Lung (tissue), 12 donors: ENCODE measurements around the gene DDR1. TPM values are rescaled to one million over a fixed set of nuclear protein-coding genes. Genes with fewer than 3 reads are reported as not detected.

Experiments used
- ATAC-seq: fragments of 200-7000 bp; cut with Tn5 transposase; one replicate; pipeline ENCODE4 v1.9.1; 2020; ENCODE audit warnings: moderate number of reproducible peaks; ENCODE audit not compliant: insufficient read depth, low FRiP score
- DNase-seq, 3 donors: peaks; one replicate each; pipeline ENCODE4 v3.0.0-alpha.2; 2013 to 2017
- H3K27ac ChIP-seq, 2 donors: one replicate each; pipeline ENCODE4 v1.5.1; 2013; ENCODE audit warnings: mild to moderate bottlenecking in 2 of 2, moderate library complexity in 2 of 2, control low read depth in 1 of 2, inconsistent platforms in 1 of 2, low read depth in 1 of 2, low read length in 1 of 2
- H3K27me3 ChIP-seq, 3 donors: one replicate each; pipeline ENCODE4 v1.5.1; 2013; ENCODE audit warnings: low read length in 2 of 3; ENCODE audit not compliant: control insufficient read depth in 3 of 3, insufficient read depth in 3 of 3
- H3K36me3 ChIP-seq, 4 donors: one replicate each; pipeline ENCODE4 v1.5.1; 2013; ENCODE audit warnings: low read length in 4 of 4, mild to moderate bottlenecking in 1 of 4, moderate library complexity in 1 of 4; ENCODE audit not compliant: control insufficient read depth in 4 of 4, insufficient read depth in 4 of 4
- H3K4me1 ChIP-seq, 5 donors: one replicate each; pipeline ENCODE4 v1.5.1; 2013; ENCODE audit warnings: low read length in 5 of 5, mild to moderate bottlenecking in 2 of 5, moderate library complexity in 1 of 5; ENCODE audit not compliant: control insufficient read depth in 5 of 5, insufficient read depth in 5 of 5
- H3K4me3 ChIP-seq: one replicate; pipeline ENCODE4 v1.5.1; 2013; ENCODE audit warnings: mild to moderate bottlenecking, control low read depth, moderate library complexity
- H3K9ac ChIP-seq, 2 donors: one replicate each; pipeline ENCODE4 v1.5.1; 2013; ENCODE audit warnings: low read length in 2 of 2, control low read depth in 1 of 2; ENCODE audit not compliant: insufficient read depth in 1 of 2
- H3K9me3 ChIP-seq, 4 donors: one replicate each; pipeline ENCODE4 v1.5.1; 2013; ENCODE audit warnings: low read length in 3 of 4, mild to moderate bottlenecking in 1 of 4, moderate library complexity in 1 of 4; ENCODE audit not compliant: control insufficient read depth in 4 of 4, insufficient read depth in 3 of 4
- CTCF ChIP-seq: IDR thresholded peaks from 2 replicates; pipeline ENCODE4 v1.5.1; 2012; ENCODE audit warnings: mild to moderate bottlenecking; ENCODE audit errors: control extremely low read depth, extremely low read depth
- WGBS, 2 donors: extraction: QIAGEN DNeasy Blood & Tissue Kit; methylation state at CpG; one replicate each; pipeline ENCODE4 v1.1.7; 2013; 5-methylcytosine and 5-hydroxymethylcytosine counted together
- polyA plus RNA-seq, 2 donors: library from polyadenylated mRNA; stranded (reverse); fragments of 200-250 nt; gene quantifications; one replicate each; pipeline ENCODE4 v1.2.1, GENCODE V29; 2013
- total RNA-seq, 2 donors: library from RNA; depleted of rRNA in 1 of 2; stranded (reverse); fragments of >200 nt in 1 of 2; gene quantifications; one replicate each; pipeline ENCODE4 v1.2.1, GENCODE V29; 2014 to 2021
- donor health status: control.
- donor health status: control.
- donor health status: Bipolar disorder and iron deficiency.
- donor health status: healthy.
- donor health status: DM: yes; HTN: yes; CAD: no.

Gene DDR1
- total and polyA plus RNA-seq, 4 donors = 39.5 to 134 (median 98.1) TPM

- no peak for DNase-seq
- 86 to 88% methylated on average over 12 of the region's 12 CpGs for WGBS, 2 donors
- peaks cover 0 to 43% (median 26%) of the 10 kb centered on the region in 4 donors for H3K36me3 ChIP-seq
Measured at GRCh38 chr6:30890646-30891449, 6.5 kb downstream of the DDR1 start.

DNA sequence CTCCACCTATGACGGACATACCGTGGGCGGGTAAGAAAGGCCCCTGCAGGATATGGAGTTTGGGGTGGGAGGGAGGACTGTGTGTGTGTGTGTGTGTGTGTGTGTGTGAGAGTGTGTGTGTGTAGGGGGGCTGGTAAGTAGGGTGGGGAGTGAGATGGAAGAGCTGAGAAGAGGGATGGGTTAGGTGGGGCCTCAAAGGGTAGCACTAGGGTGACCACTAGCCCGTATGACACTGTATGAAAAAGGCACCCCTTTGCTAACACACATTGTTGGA is 7.1 kb downstream of the DDR1 start:
- Histone ChIP-seq H3K27ac (no peak overlapping the region), H3K36me3 (peaks cover 0 to 43% (median 28%) of the 10 kb centered on the region in 4 donors), H3K27me3 (no peaks in the 10 kb centered on the region), H3K9me3 (no peaks in the 10 kb centered on the region), H3K4me3 (no peak overlapping the region), H3K9ac (no peak overlapping the region), H3K4me1 (peaks cover 0 to 29% (median 11%) of the 10 kb centered on the region in 5 donors)
- WGBS, 2 donors = 92% methylated on average over 4 of the region's 4 CpGs
- no peak for ATAC-seq
- no peak for DNase-seq
- no peak for TF ChIP-seq CTCF

More at GRCh38 chr6:30890646-30891449, 6.5 kb downstream of the DDR1 start:
- Histone ChIP-seq H3K4me3 (no peak overlapping the region), H3K27me3 (no peaks in the 10 kb centered on the region), H3K4me1 (peaks cover 0 to 34% (median 13%) of the 10 kb centered on the region in 5 donors), H3K27ac (no peak overlapping the region), H3K9ac (no peak overlapping the region), H3K9me3 (no peaks in the 10 kb centered on the region)
- no peak for ATAC-seq
- TF ChIP-seq CTCF = no peak

- WGBS, 2 donors = 74 to 90% methylated on average over 21 of the region's 21 CpGs
- Histone ChIP-seq H3K4me3 (no peak overlapping the region), H3K9me3 (no peaks in the 10 kb centered on the region), H3K4me1 (peaks cover 0 to 23% (median 6%) of the 10 kb centered on the region in 5 donors), H3K27ac (no peak overlapping the region), H3K9ac (no peak overlapping the region), H3K27me3 (no peaks in the 10 kb centered on the region), H3K36me3 (peaks cover 0 to 46% (median 31%) of the 10 kb centered on the region in 4 donors)
- no peak for TF ChIP-seq CTCF
- ATAC-seq (no peak), DNase-seq (no peak)
Measured at GRCh38 chr6:30891816-30892538, 7.7 kb downstream of the DDR1 start.
